Upper lobe of left lung (tissue), 6 donors: ENCODE results near the gene KDM4B. TPM values are rescaled to one million over a fixed set of nuclear protein-coding genes. Genes with fewer than 3 reads are reported as not detected.

Experiments used
- ATAC-seq, 2 donors: fragments of 200-7000 bp; cut with Tn5 transposase; one replicate each; pipeline ENCODE4 v1.9.1; 2022; ENCODE audit warnings: mild to moderate bottlenecking in 2 of 2, moderate library complexity in 2 of 2; ENCODE audit not compliant: low FRiP score in 2 of 2
- DNase-seq, 2 donors: peaks; one replicate each; pipeline ENCODE4 v3.0.0-alpha.2; 2019 to 2020
- H3K27ac ChIP-seq, 4 donors: fragments of 200-600 bp; sonication (generic); one replicate each; pipeline ENCODE4 v1.5.1; 2016 to 2019
- H3K27me3 ChIP-seq, 4 donors: fragments of 200-600 bp; sonication (generic); one replicate each; pipeline ENCODE4 v1.5.1; 2017 to 2019
- H3K36me3 ChIP-seq, 4 donors: fragments of 200-600 bp; sonication (generic); one replicate each; pipeline ENCODE4 v1.5.1; 2016 to 2019
- H3K4me1 ChIP-seq, 4 donors: fragments of 200-600 bp; sonication (generic); one replicate each; pipeline ENCODE4 v1.5.1; 2018 to 2019
- H3K4me3 ChIP-seq, 4 donors: fragments of 200-600 bp; sonication (generic); one replicate each; pipeline ENCODE4 v1.5.1; 2017 to 2019; ENCODE audit warnings: mild to moderate bottlenecking in 2 of 4, moderate library complexity in 1 of 4
- H3K9me3 ChIP-seq, 4 donors: fragments of 200-600 bp; sonication (generic); one replicate each; pipeline ENCODE4 v1.5.1; 2018 to 2019
- CTCF ChIP-seq, 6 experiments: fragments of 450-650 bp in 4 of 6; fragments of 200-600 bp in 2 of 6; sonication (generic) in 2 of 6; IDR thresholded peaks; one replicate each; pipeline ENCODE4 v1.5.1; 2016 to 2019; ENCODE audit warnings: antibody characterized with exemption in 6 of 6
- EP300 ChIP-seq, 4 donors: sonication (generic); formaldehyde crosslinking; IDR thresholded peaks; one replicate each; pipeline ENCODE4 v1.5.1; 2017; ENCODE audit warnings: antibody characterized with exemption in 4 of 4, control low read depth in 2 of 4
- POLR2A ChIP-seq, 4 donors: fragments of 450-650 bp; IDR thresholded peaks; one replicate each; pipeline ENCODE4 v1.5.1; 2016 to 2017; ENCODE audit warnings: antibody characterized with exemption in 4 of 4, mild to moderate bottlenecking in 2 of 4
- POLR2AphosphoS5 ChIP-seq, 2 donors: sonication (generic); formaldehyde crosslinking; IDR thresholded peaks; one replicate each; pipeline ENCODE4 v1.5.1; 2017; ENCODE audit warnings: antibody characterized with exemption in 2 of 2
- WGBS, 2 donors: methylation state at CpG; one replicate each; pipeline ENCODE4 v1.1.5; 2017 to 2018; 5-methylcytosine and 5-hydroxymethylcytosine counted together
- total RNA-seq, 6 donors: library from RNA; depleted of rRNA in 4 of 6; stranded (reverse); fragments of >200 nt in 4 of 6; gene quantifications; one replicate each; pipeline versions ENCODE4 v1.1.0 to v1.2.1, GENCODE V29; 2016 to 2021
- donor health status: DM: no; HTN: no; CAD: no; lungs with moderate emphysema.
- donor health status: DM: no; HTN: yes; CAD: no; lungs with severe emphysema.

KDM4B gene
- total RNA-seq, 6 donors from 2014 or later: 28.1 to 112 (median 38.2) TPM

DNA sequence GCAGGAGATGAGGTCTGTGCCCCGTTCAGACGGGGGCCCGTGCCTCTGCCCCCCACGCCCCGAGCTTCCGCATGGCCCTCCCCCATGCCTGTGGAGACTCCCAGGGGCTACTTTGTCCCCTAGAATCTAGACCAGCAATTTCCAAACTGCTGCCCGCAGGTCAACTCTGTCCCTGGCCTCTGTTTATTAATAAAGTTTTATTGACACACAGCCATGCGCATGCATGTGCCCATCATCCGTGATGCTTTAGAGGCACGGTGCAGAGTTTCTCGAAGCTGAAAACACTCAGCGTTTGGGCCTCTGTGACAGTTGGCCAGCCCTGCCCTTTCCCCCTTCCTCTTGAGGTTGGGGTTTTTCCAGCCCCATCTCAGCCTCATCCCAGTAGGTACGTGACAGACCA lies 140.0 kb downstream of the KDM4B start:
- Histone ChIP-seq H3K36me3 (peaks cover 4 to 74% (median 46%) of the 10 kb centered on the region in 4 donors), H3K27me3 (no peaks in the 10 kb centered on the region), H3K27ac (no peak overlapping the region), H3K4me1 (peaks cover 0 to under 1% (median under 1%) of the 10 kb centered on the region in 4 donors), H3K4me3 (no peak overlapping the region), H3K9me3 (no peaks in the 10 kb centered on the region)
- DNase-seq (peak in 1 of 2 donors; percentile 47), ATAC-seq (no peak)
- 96% methylated on average over 10 to 11 of the region's 13 CpGs for WGBS, 2 donors
- TF ChIP-seq CTCF (IDR thresholded peaks at IDR 0.05) (no peak), EP300 (IDR thresholded peaks at IDR 0.05) (no peak), POLR2AphosphoS5 (IDR thresholded peaks at IDR 0.05) (no peak), POLR2A (IDR thresholded peaks at IDR 0.05) (no peak)

GRCh38 chr19:5109560-5109959 lies 140.6 kb downstream of the KDM4B start:
- no peak overlapping the region for H3K27ac ChIP-seq
- DNase-seq (peak in 1 of 2 donors; percentile 40), ATAC-seq (no peak)
- peaks cover 4 to 78% (median 52%) of the 10 kb centered on the region in 4 donors for H3K36me3 ChIP-seq
- H3K27me3 ChIP-seq: no peaks in the 10 kb centered on the region
- no peak overlapping the region for H3K4me3 ChIP-seq
- TF ChIP-seq POLR2A (IDR thresholded peaks at IDR 0.05) (no peak), EP300 (IDR thresholded peaks at IDR 0.05) (no peak), POLR2AphosphoS5 (IDR thresholded peaks at IDR 0.05) (no peak), CTCF (IDR thresholded peaks at IDR 0.05) (no peak)
- H3K9me3 ChIP-seq: no peaks in the 10 kb centered on the region
- H3K4me1 ChIP-seq: no peaks in the 10 kb centered on the region
- WGBS, 2 donors: 90 to 93% methylated on average over 17 of the region's 17 CpGs

- ATAC-seq: no peak
- no peak overlapping the region for H3K27ac ChIP-seq
- no peak overlapping the region for H3K4me3 ChIP-seq
- no peaks in the 10 kb centered on the region for H3K9me3 ChIP-seq
- H3K36me3 ChIP-seq: peaks cover 4 to 77% (median 55%) of the 10 kb centered on the region in 4 donors
- no peaks in the 10 kb centered on the region for H3K27me3 ChIP-seq
- WGBS, 2 donors: 95 to 98% methylated on average over 14 to 26 of the region's 27 CpGs
- peak in 1 of 2 donors; percentile 79 for DNase-seq
- TF ChIP-seq POLR2A (IDR thresholded peaks at IDR 0.05): no peak
- no peak for TF ChIP-seq EP300 (IDR thresholded peaks at IDR 0.05)
- TF ChIP-seq POLR2AphosphoS5 (IDR thresholded peaks at IDR 0.05): no peak
- TF ChIP-seq CTCF (IDR thresholded peaks at IDR 0.05): no peak
- H3K4me1 ChIP-seq: no peaks in the 10 kb centered on the region
Observed at GRCh38 chr19:5110546-5110945, 141.6 kb downstream of the KDM4B start.

DNA sequence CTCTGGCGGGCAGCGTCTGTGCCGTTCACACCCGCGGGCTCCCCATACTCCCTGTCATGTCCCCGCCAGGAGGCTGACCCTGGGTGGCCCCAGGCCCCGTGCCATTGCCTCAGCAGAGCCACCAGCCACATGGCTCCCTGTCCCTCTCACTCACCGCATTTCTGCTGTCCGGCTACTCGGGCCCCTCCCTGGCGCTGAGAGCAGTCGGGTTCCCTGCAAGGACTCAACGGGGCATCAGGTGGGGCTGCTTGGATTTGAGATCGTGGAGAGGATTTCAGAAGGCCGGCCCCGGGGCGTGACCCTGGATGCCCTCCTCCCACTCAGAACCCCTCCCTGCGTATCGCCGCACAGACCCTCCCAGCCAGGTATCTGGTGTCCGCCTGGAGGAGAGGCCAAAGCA lies 142.1 kb downstream of the KDM4B start:
- H3K27ac ChIP-seq: no peak overlapping the region
- no peak for TF ChIP-seq POLR2A (IDR thresholded peaks at IDR 0.05)
- no peak for TF ChIP-seq POLR2AphosphoS5 (IDR thresholded peaks at IDR 0.05)
- TF ChIP-seq CTCF (IDR thresholded peaks at IDR 0.05): no peak
- no peak for TF ChIP-seq EP300 (IDR thresholded peaks at IDR 0.05)
- peaks cover 4 to 77% (median 54%) of the 10 kb centered on the region in 4 donors for H3K36me3 ChIP-seq
- 94 to 95% methylated on average over 7 to 17 of the region's 21 CpGs for WGBS, 2 donors
- no peak overlapping the region for H3K4me3 ChIP-seq
- no peak for ATAC-seq
- H3K9me3 ChIP-seq: no peaks in the 10 kb centered on the region
- DNase-seq: peak in 1 of 2 donors; percentile 79
- H3K27me3 ChIP-seq: no peaks in the 10 kb centered on the region
- H3K4me1 ChIP-seq: no peaks in the 10 kb centered on the region

DNA sequence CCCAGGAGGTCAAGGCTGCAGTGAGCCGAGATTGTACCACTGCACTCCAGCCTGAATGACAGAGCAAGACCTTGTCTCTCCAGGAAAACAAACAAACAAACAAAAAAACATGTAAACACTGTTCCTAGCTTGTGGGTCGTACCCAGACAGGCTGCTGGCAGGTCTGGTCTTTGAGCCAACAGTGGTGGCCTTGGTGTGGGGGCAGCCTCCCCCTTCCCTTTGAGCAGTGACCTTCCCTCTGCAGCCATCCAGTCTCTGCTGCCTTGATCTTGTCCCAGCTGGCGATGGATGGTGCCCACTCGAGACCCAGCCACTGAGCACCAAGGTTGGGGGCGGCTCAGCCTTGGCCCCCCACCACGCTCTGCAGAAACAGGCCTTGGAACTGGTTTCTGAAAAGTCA lies 143.3 kb downstream of the KDM4B start:
- Histone ChIP-seq H3K27me3 (no peaks in the 10 kb centered on the region), H3K9me3 (no peaks in the 10 kb centered on the region), H3K4me1 (no peaks in the 10 kb centered on the region), H3K4me3 (no peak overlapping the region), H3K36me3 (peaks cover 4 to 68% (median 51%) of the 10 kb centered on the region in 4 donors), H3K27ac (no peak overlapping the region)
- TF ChIP-seq POLR2A (IDR thresholded peaks at IDR 0.05) (no peak), POLR2AphosphoS5 (IDR thresholded peaks at IDR 0.05) (no peak)
- DNase-seq: peak in 1 of 2 donors; percentile 12
- WGBS, 2 donors: 93 to 97% methylated on average over 6 of the region's 6 CpGs
- ATAC-seq: no peak
